CD8-positive, alpha-beta memory T cell (primary cell): ENCODE measurements around the gene TREM2. TPM values are rescaled to one million over a fixed set of nuclear protein-coding genes. Genes with fewer than 3 reads are reported as not detected.

Source experiments
- CTCF ChIA-PET: fragments of 350-600 bp; sonication (Branson Sonifier 250); formaldehyde crosslinking; loops from one replicate; lab custom pipeline; 2021; ENCODE audit warnings: antibody characterized with exemption; lab: Charles Lee
- POLR2A ChIA-PET: fragments of 350-600 bp; sonication (Branson Sonifier 250); formaldehyde crosslinking; loops from one replicate; lab custom pipeline; 2021; ENCODE audit warnings: antibody characterized with exemption; lab: Charles Lee
- DNase-seq, 5 donors: peaks; one replicate each; pipeline versions ENCODE4 v3.0.0 to v3.0.0-alpha.2; 2020 to 2022; ENCODE audit warnings: mixed read lengths in 1 of 5
- H3K27ac ChIP-seq: one replicate; pipeline ENCODE4 v1.7.0; 2013; ENCODE audit warnings: low read depth, mild to moderate bottlenecking, low read length, moderate library complexity
- H3K27me3 ChIP-seq: 2 replicates; pipeline ENCODE4 v1.7.0; 2013; ENCODE audit warnings: low read length, mild to moderate bottlenecking; ENCODE audit not compliant: insufficient read depth, poor library complexity, severe bottlenecking
- H3K36me3 ChIP-seq: 2 replicates; pipeline ENCODE4 v1.7.0; 2013; ENCODE audit warnings: mild to moderate bottlenecking, low read length, moderate library complexity; ENCODE audit not compliant: insufficient read depth
- H3K4me1 ChIP-seq: 2 replicates; pipeline ENCODE4 v1.7.0; 2013; ENCODE audit warnings: mild to moderate bottlenecking, low read length, moderate library complexity; ENCODE audit not compliant: insufficient read depth
- H3K4me3 ChIP-seq: 2 replicates; pipeline ENCODE4 v1.7.0; 2013; ENCODE audit warnings: mild to moderate bottlenecking, low read length
- H3K9me3 ChIP-seq: 2 replicates; pipeline ENCODE4 v1.7.0; 2013; ENCODE audit warnings: mild to moderate bottlenecking, low read length
- H3K27ac Mint-ChIP-seq, 8 donors: one replicate each; pipeline ENCODE4 v1.8.0; 2020 to 2021; ENCODE audit warnings: mixed read lengths in 8 of 8, mild to moderate bottlenecking in 6 of 8, inconsistent platforms in 3 of 8, moderate library complexity in 3 of 8
- H3K27me3 Mint-ChIP-seq, 2 donors: one replicate each; pipeline ENCODE4 v1.8.0; 2020 to 2021; ENCODE audit warnings: mixed read lengths in 2 of 2, mild to moderate bottlenecking in 1 of 2, moderate library complexity in 1 of 2
- H3K36me3 Mint-ChIP-seq, 3 donors: one replicate each; pipeline ENCODE4 v1.8.0; 2020 to 2021; ENCODE audit warnings: mixed read lengths in 3 of 3, inconsistent platforms in 1 of 3, mild to moderate bottlenecking in 1 of 3
- H3K4me1 Mint-ChIP-seq, 3 donors: one replicate each; pipeline ENCODE4 v1.8.0; 2020 to 2021; ENCODE audit warnings: mixed read lengths in 3 of 3, inconsistent platforms in 1 of 3, mild to moderate bottlenecking in 1 of 3
- H3K4me3 Mint-ChIP-seq, 7 donors: one replicate each; pipeline ENCODE4 v1.8.0; 2020 to 2021; ENCODE audit warnings: mixed read lengths in 7 of 7, mild to moderate bottlenecking in 6 of 7, moderate library complexity in 4 of 7, inconsistent platforms in 2 of 7
- H3K9me3 Mint-ChIP-seq, 5 donors: one replicate each; pipeline ENCODE4 v1.8.0; 2020 to 2022; ENCODE audit warnings: mixed read lengths in 5 of 5, mild to moderate bottlenecking in 3 of 5, moderate library complexity in 2 of 5, inconsistent platforms in 1 of 5
- polyA plus RNA-seq: library from polyadenylated mRNA; unstranded; fragments of 300-500 nt; fragmentation: Illumina TruSeq; gene quantifications from one replicate; pipeline ENCODE4 v1.2.3, GENCODE V29; 2021
- total RNA-seq, 2 experiments: library from RNA; stranded (reverse); gene quantifications; one replicate each; pipeline ENCODE4 v1.2.3, GENCODE V29; 2021

Gene TREM2
- total and polyA plus RNA-seq, 3 experiments from 2014 or later, result 0.44 to 0.73 TPM; not detected in 1

DNA sequence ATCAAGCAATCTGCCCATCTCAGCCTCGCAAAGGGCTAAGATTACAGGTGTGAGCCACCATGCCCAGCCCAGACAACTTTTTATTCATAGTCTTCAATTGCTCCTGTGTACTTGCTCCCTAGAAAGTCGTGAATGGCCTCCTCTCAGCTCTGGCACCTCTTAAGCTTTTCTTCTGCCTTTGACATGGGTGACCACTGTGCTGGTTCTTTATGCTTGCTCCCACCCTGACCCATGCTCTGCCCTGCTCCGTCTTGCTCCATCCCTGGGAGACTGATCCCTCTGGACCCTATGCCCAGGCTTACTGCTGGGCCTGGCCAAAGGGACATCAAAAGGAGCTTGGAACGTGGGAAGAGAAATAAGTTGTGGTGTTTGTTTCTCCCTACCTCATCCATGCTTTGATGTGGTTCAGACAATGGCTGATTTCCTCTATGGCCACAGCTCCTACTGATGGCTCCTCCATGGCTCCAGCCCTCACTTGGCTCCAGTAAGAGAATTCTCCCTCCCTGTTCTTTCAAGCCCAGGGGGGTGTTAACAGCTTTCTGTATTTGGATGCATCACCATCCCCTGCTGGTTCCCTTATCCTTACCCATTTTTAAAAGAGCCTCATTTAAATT is 7.7 kb upstream of the TREM2 start:
- Histone ChIP-seq H3K4me1 (no peaks in the 10 kb centered on the region), H3K9me3 (no peaks in the 10 kb centered on the region), H3K36me3 (no peaks in the 10 kb centered on the region), H3K4me3 (no peak overlapping the region), H3K27me3 (no peaks in the 10 kb centered on the region), H3K27ac (no peak overlapping the region)
- Mint-ChIP-seq H3K4me1 (no peaks in the 10 kb centered on the region), H3K27me3 (peaks cover 15 to 20% of the 10 kb centered on the region in 2 donors), H3K27ac (peak overlapping the region in 1 of 8 donors; percentile 24), H3K4me3 (no peak overlapping the region), H3K36me3 (no peaks in the 10 kb centered on the region), H3K9me3 (no peaks in the 10 kb centered on the region)
- CTCF ChIA-PET, result no interaction called here
- DNase-seq, result no peak
- POLR2A ChIA-PET, result no interaction called here

DNA sequence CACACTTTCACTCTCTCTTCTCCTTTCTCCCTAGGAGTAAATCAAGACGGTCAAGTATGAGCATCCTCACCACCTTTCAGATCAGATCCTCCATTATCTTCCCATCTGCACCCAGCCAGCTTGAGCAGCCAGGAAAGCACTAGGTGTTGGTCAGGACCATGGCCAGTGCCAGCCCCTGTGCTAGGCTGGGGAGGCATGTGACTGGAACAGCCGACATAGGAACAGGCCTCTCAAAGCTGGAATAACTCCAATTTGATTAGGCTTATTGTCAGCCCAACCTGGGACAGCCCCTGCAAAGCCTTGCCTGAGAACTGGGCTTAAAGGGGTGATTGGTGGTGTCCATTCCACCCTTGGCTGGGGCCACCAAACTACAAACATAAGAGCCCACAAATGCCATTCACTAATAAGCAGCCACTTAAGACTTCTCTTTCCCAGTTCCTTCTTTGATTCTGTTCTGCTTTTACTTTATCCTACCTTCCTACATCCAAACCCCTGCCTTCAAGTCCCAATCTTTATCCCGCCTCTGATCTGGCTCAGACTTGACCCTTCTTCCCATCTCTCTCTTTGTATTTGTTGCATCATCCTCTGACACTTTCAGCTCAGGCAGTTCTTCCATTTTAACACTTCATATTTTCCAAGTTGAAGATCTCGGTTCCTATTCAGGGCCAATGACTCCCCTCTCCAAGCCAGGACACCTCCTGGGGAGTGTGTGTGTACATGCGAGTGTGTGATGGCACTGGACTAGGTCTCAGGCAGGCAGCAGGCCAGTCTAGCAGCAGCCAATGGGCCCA is 4.5 kb upstream of the TREM2 start:
- no peak for DNase-seq
- Mint-ChIP-seq H3K36me3 (no peaks in the 10 kb centered on the region), H3K4me1 (no peaks in the 10 kb centered on the region), H3K9me3 (no peaks in the 10 kb centered on the region), H3K27ac (no peak overlapping the region), H3K4me3 (no peak overlapping the region), H3K27me3 (peaks cover 10 to 14% of the 10 kb centered on the region in 2 donors)
- H3K36me3 ChIP-seq, result no peaks in the 10 kb centered on the region
- H3K4me3 ChIP-seq, result no peak overlapping the region
- H3K4me1 ChIP-seq, result no peaks in the 10 kb centered on the region
- no peaks in the 10 kb centered on the region for H3K27me3 ChIP-seq
- no peaks in the 10 kb centered on the region for H3K9me3 ChIP-seq
- CTCF ChIA-PET, result interaction anchor here (1.0 kb wide), 1 partner anchor 15 kb away, joined by 3 read pairs; no protein-coding TSS in a partner anchor
- H3K27ac ChIP-seq, result no peak overlapping the region
- POLR2A ChIA-PET, result no interaction called here

DNA sequence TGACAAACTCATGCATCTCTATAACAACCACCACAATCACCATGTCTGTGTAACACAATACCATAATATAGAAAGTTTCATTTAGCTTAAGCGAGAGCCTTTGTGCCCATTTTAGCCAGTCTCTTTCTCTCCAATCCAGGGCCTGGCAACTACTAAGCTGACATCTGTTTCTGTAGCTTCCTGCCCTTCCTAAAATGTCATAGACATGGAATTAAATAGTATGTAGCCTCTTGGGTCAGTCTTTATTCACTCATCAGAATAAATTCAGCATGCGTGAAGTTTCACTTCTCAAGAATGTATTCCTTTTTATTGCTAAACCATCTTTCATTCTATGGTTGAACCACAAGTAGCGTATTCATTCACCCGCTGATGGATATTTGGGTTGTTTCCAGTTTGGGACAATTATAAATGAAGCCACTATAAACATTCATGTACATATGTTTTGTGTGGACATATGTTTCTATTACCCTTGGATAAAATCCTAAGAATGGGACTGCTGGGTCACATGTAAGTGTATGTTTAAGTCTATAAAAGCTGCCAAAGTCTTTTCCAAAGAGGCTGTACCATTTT is 1.7 kb upstream of the TREM2 start:
- Mint-ChIP-seq H3K4me1 (no peaks in the 10 kb centered on the region), H3K9me3 (no peaks in the 10 kb centered on the region), H3K27ac (no peak overlapping the region), H3K4me3 (no peak overlapping the region), H3K27me3 (peaks cover 6 to 16% of the 10 kb centered on the region in 2 donors), H3K36me3 (no peaks in the 10 kb centered on the region)
- H3K4me3 ChIP-seq, result no peak overlapping the region
- no peak overlapping the region for H3K27ac ChIP-seq
- ChIA-PET CTCF (no interaction called here), POLR2A (no interaction called here)
- H3K27me3 ChIP-seq, result no peaks in the 10 kb centered on the region
- H3K9me3 ChIP-seq, result no peaks in the 10 kb centered on the region
- DNase-seq, result no peak
- H3K36me3 ChIP-seq, result no peaks in the 10 kb centered on the region
- H3K4me1 ChIP-seq, result no peaks in the 10 kb centered on the region

DNA sequence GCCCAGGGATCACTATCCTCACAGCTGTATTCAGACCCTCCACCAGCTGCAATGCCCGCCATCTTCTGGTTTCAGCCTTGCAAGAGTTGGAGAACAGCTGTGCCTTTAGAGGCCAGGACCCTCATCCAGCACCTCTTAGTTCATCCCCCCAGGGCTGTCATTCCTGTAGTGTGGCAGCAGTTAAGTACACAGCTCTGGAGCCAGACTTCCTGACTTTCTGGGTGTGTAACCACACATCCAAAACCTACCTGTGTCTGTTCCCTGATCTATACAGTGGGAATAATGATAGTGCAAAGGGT is 452 bp upstream of the TREM2 start:
- DNase-seq, result no peak
- POLR2A ChIA-PET, result no interaction called here

DNA sequence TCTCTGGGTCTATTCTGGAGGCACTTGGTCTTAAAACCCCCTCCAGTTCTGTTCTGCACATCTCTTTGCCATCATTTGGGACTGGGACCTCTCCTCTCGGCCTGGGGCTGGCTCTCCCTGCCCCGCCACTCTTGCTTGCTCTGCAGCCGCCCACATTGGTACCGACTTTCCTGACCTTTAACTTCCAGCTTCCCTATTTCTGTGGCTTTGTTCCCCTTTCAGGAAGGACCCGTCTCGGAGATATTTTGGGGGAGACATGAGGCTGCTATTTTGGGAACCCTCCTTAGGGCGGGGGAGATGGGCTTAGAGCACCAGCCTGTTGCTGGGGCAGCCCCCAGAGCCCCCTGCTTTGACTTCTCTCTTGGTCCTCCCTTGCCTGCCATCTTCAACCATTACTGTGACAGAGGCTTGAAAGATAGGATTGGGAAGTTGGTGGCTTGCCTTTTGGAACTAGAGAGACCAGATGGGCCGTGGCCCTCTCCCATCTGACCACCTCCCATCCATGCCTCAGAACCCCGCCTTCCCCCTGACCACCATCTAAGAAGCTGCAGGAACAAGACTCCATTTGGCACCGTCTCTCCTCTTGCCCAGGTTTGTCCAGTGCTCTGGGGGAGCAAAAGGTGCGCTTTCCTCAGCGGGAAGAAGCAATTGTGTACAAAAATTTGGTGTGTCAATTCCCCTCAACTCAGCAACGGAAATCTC is 914 bp downstream of the TREM2 start:
- H3K4me1 ChIP-seq, result no peaks in the 10 kb centered on the region
- H3K36me3 ChIP-seq, result no peaks in the 10 kb centered on the region
- ChIA-PET POLR2A (no interaction called here), CTCF (no interaction called here)
- H3K4me3 Mint-ChIP-seq, result no peak overlapping the region
- no peaks in the 10 kb centered on the region for H3K9me3 Mint-ChIP-seq
- H3K9me3 ChIP-seq, result no peaks in the 10 kb centered on the region
- H3K4me1 Mint-ChIP-seq, result no peaks in the 10 kb centered on the region
- H3K4me3 ChIP-seq, result no peak overlapping the region
- peaks cover 12 to 22% of the 10 kb centered on the region in 2 donors for H3K27me3 Mint-ChIP-seq
- H3K27ac Mint-ChIP-seq, result no peak overlapping the region
- no peak overlapping the region for H3K27ac ChIP-seq
- DNase-seq, result no peak
- H3K27me3 ChIP-seq, result no peaks in the 10 kb centered on the region
- H3K36me3 Mint-ChIP-seq, result peaks cover 0 to 2% (median 0%) of the 10 kb centered on the region in 3 donors

More for the DNA sequence above, 452 bp upstream of the TREM2 start:
- Histone ChIP-seq H3K27ac (no peak overlapping the region), H3K27me3 (no peaks in the 10 kb centered on the region), H3K36me3 (no peaks in the 10 kb centered on the region), H3K9me3 (no peaks in the 10 kb centered on the region), H3K4me3 (no peak overlapping the region), H3K4me1 (no peaks in the 10 kb centered on the region)
- no peaks in the 10 kb centered on the region for H3K4me1 Mint-ChIP-seq
- no peak overlapping the region for H3K27ac Mint-ChIP-seq
- CTCF ChIA-PET, result no interaction called here
- no peaks in the 10 kb centered on the region for H3K36me3 Mint-ChIP-seq
- H3K4me3 Mint-ChIP-seq, result no peak overlapping the region
- no peaks in the 10 kb centered on the region for H3K9me3 Mint-ChIP-seq
- H3K27me3 Mint-ChIP-seq, result peaks cover 10 to 19% of the 10 kb centered on the region in 2 donors

DNA sequence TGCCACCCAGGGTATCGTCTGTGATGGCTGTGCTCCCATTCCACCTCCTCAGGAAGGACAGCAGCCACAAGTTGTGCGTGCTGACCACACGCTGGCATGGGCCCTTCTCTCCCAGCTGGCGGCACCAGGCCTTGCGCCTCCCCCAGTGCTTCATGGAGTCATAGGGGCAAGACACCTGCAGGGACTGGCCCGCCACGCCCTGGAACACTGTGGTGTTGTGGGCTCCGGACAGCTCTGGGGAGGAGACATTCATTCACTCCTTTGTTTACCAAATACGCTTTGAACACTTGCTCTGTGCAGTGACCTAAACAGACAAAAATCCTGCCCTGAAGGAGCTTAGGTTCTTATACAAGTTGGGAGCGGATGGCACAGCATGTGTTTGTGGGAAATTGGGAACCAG is 1.5 kb downstream of the TREM2 start:
- no peak overlapping the region for H3K4me3 Mint-ChIP-seq
- Histone ChIP-seq H3K27me3 (no peaks in the 10 kb centered on the region), H3K9me3 (no peaks in the 10 kb centered on the region), H3K4me1 (no peaks in the 10 kb centered on the region), H3K4me3 (no peak overlapping the region), H3K36me3 (no peaks in the 10 kb centered on the region), H3K27ac (no peak overlapping the region)
- H3K27ac Mint-ChIP-seq, result no peak overlapping the region
- no peak for DNase-seq
- POLR2A ChIA-PET, result no interaction called here
- no peaks in the 10 kb centered on the region for H3K4me1 Mint-ChIP-seq
- CTCF ChIA-PET, result no interaction called here
- no peaks in the 10 kb centered on the region for H3K9me3 Mint-ChIP-seq
- H3K27me3 Mint-ChIP-seq, result peaks cover 12 to 19% of the 10 kb centered on the region in 2 donors
- H3K36me3 Mint-ChIP-seq, result peaks cover 0 to 2% (median 0%) of the 10 kb centered on the region in 3 donors

DNA sequence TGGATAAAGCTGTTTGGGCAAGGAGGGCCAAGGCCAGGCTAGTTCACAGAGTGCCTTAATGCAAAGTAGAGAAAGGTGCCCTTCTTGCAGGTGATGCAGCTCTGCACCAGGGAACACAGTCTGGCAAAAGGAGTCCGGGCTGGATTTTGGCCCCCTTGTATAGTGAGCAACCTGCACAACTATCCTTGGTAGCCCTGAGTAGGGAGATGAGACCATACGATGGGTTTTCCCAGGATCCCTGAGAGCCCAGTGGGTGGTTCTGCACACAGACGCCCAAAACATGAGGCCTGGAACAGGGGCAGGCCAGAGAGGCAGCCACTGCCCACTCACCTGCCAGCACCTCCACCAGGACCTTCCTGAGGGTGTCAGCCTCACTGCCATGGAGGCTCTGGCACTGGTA is 2.0 kb downstream of the TREM2 start:
- POLR2A ChIA-PET, result no interaction called here
- CTCF ChIA-PET, result no interaction called here
- Mint-ChIP-seq H3K4me3 (no peak overlapping the region), H3K27me3 (peaks cover 12 to 19% of the 10 kb centered on the region in 2 donors), H3K36me3 (peaks cover 0 to 2% (median 0%) of the 10 kb centered on the region in 3 donors), H3K4me1 (no peaks in the 10 kb centered on the region), H3K27ac (no peak overlapping the region), H3K9me3 (no peaks in the 10 kb centered on the region)
- no peaks in the 10 kb centered on the region for H3K9me3 ChIP-seq
- no peak overlapping the region for H3K4me3 ChIP-seq
- DNase-seq, result no peak
- no peaks in the 10 kb centered on the region for H3K27me3 ChIP-seq
- H3K36me3 ChIP-seq, result no peaks in the 10 kb centered on the region
- no peaks in the 10 kb centered on the region for H3K4me1 ChIP-seq
- no peak overlapping the region for H3K27ac ChIP-seq
